Thyroid gland (tissue), 4 donors: Measurements from ENCODE around the gene XRCC4. TPM values are rescaled to one million over a fixed set of nuclear protein-coding genes. Genes with fewer than 3 reads are reported as not detected.

Source experiments
- DNase-seq, 2 donors: peaks; one replicate each; pipeline ENCODE4 v3.0.0-alpha.2; 2019
- H3K27ac ChIP-seq, 3 donors: fragments of 200-600 bp; sonication (generic); 1 replicate in 2 of 3; 2 replicates in 1 of 3; pipeline ENCODE4 v1.5.1; 2016 to 2019; ENCODE audit warnings: mild to moderate bottlenecking in 1 of 3, moderate library complexity in 1 of 3
- H3K27me3 ChIP-seq: fragments of 200-600 bp; sonication (generic); one replicate; pipeline ENCODE4 v1.5.1; 2019
- H3K36me3 ChIP-seq, 2 donors: fragments of 200-600 bp; sonication (generic); one replicate each; pipeline ENCODE4 v1.5.1; 2016 to 2019
- H3K4me1 ChIP-seq, 2 donors: fragments of 200-600 bp; sonication (generic); one replicate each; pipeline ENCODE4 v1.5.1; 2017 to 2019
- H3K4me3 ChIP-seq, 3 donors: fragments of 200-600 bp; sonication (generic); replicated peaks in 1 of 3; 1 replicate in 2 of 3; 2 replicates in 1 of 3; pipeline ENCODE4 v1.5.1; 2016; ENCODE audit warnings: mild to moderate bottlenecking in 1 of 3
- H3K9me3 ChIP-seq: fragments of 200-600 bp; sonication (generic); one replicate; pipeline ENCODE4 v1.5.1; 2017
- CTCF ChIP-seq, 6 experiments: fragments of 200-600 bp in 3 of 6; fragments of 450-650 bp in 3 of 6; sonication (generic) in 3 of 6; IDR thresholded peaks; one replicate each; pipeline ENCODE4 v1.5.1; 2016 to 2019; ENCODE audit warnings: antibody characterized with exemption in 6 of 6, mild to moderate bottlenecking in 2 of 6, inconsistent platforms in 1 of 6, moderate library complexity in 1 of 6
- POLR2A ChIP-seq, 2 donors: fragments of 450-650 bp; IDR thresholded peaks; one replicate each; pipeline ENCODE4 v1.6.1; 2017; ENCODE audit warnings: antibody characterized with exemption in 2 of 2, mild to moderate bottlenecking in 2 of 2, moderate library complexity in 1 of 2
- WGBS, 2 donors: methylation state at CpG; one replicate each; pipeline ENCODE4 v1.1.5; 2017; 5-methylcytosine and 5-hydroxymethylcytosine counted together
- intact Hi-C: fragments of 100-400 bp; cut with DNase I; formaldehyde crosslinking; loops from one replicate; pipeline ENCODE4 v1.15.1; 2023
- total RNA-seq, 4 donors: library from RNA; depleted of rRNA; stranded (reverse); fragments of >200 nt; gene quantifications; one replicate each; pipeline ENCODE4 v1.2.3, GENCODE V29; 2016

Gene XRCC4
- total RNA-seq, 4 donors from 2014 or later: 6.7 to 11.6 (median 9.1) TPM

GRCh38 chr5:83167538-83167937, 90.2 kb downstream of the XRCC4 start:
- intact Hi-C loops: no loop called here
- Histone ChIP-seq H3K36me3 (no peaks in the 10 kb centered on the region), H3K9me3 (no peaks in the 10 kb centered on the region), H3K27me3 (no peaks in the 10 kb centered on the region), H3K4me3 (no peak overlapping the region), H3K4me1 (no peaks in the 10 kb centered on the region), H3K27ac (no peak overlapping the region)
- TF ChIP-seq POLR2A (IDR thresholded peaks at IDR 0.05): no peak
- no peak for TF ChIP-seq CTCF (IDR thresholded peaks at IDR 0.05)
- DNase-seq: no peak

GRCh38 chr5:83169571-83170337, 92.4 kb downstream of the XRCC4 start:
- Histone ChIP-seq H3K36me3 (no peaks in the 10 kb centered on the region), H3K4me1 (no peaks in the 10 kb centered on the region), H3K9me3 (no peaks in the 10 kb centered on the region), H3K27ac (no peak overlapping the region), H3K4me3 (no peak overlapping the region), H3K27me3 (no peaks in the 10 kb centered on the region)
- intact Hi-C loops: no loop called here
- TF ChIP-seq CTCF (IDR thresholded peaks at IDR 0.05) (no peak), POLR2A (IDR thresholded peaks at IDR 0.05) (no peak)
- 88 to 90% methylated on average over 2 of the region's 2 CpGs for WGBS, 2 donors
- no peak for DNase-seq

DNA sequence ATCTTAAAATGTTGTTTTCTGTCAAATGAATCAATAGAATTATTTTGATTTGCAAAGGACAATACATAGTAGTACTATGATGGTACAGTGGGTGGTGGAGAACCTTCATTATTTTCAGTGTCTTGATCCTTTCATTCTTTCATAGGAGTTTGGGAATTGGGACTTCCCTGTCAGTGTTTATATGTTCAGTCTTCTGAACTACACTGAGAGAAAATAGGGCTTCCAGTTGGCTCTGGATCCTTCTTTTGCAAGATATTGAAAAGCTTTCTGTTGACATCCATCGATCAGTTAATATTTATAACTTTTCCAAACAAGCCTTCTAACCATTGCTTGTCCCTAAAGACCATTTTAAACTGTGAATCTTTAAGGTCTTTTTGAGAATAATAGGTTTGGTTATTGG, 94.7 kb downstream of the XRCC4 start:
- no peak overlapping the region for H3K4me3 ChIP-seq
- no peak for TF ChIP-seq CTCF (IDR thresholded peaks at IDR 0.05)
- no peak for TF ChIP-seq POLR2A (IDR thresholded peaks at IDR 0.05)
- no peaks in the 10 kb centered on the region for H3K36me3 ChIP-seq
- H3K4me1 ChIP-seq: no peaks in the 10 kb centered on the region
- H3K27ac ChIP-seq: no peak overlapping the region
- intact Hi-C loops: no loop called here
- H3K9me3 ChIP-seq: no peaks in the 10 kb centered on the region
- no peaks in the 10 kb centered on the region for H3K27me3 ChIP-seq
- no peak for DNase-seq
- WGBS, 2 donors: 89 to 98% methylated on average over 1 of the region's 1 CpG

GRCh38 chr5:83172655-83173054, 95.3 kb downstream of the XRCC4 start:
- no peak for DNase-seq
- no peaks in the 10 kb centered on the region for H3K4me1 ChIP-seq
- H3K27ac ChIP-seq: no peak overlapping the region
- no peaks in the 10 kb centered on the region for H3K36me3 ChIP-seq
- H3K4me3 ChIP-seq: no peak overlapping the region
- TF ChIP-seq POLR2A (IDR thresholded peaks at IDR 0.05): no peak
- TF ChIP-seq CTCF (IDR thresholded peaks at IDR 0.05): no peak
- H3K9me3 ChIP-seq: no peaks in the 10 kb centered on the region
- intact Hi-C loops: no loop called here
- H3K27me3 ChIP-seq: no peaks in the 10 kb centered on the region

- 93 to 96% methylated on average over 2 of the region's 2 CpGs for WGBS, 2 donors
- Histone ChIP-seq H3K27ac (no peak overlapping the region), H3K9me3 (no peaks in the 10 kb centered on the region), H3K36me3 (no peaks in the 10 kb centered on the region), H3K27me3 (no peaks in the 10 kb centered on the region), H3K4me1 (no peaks in the 10 kb centered on the region), H3K4me3 (no peak overlapping the region)
- no peak for DNase-seq
- intact Hi-C loops: no loop called here
- TF ChIP-seq POLR2A (IDR thresholded peaks at IDR 0.05) (no peak), CTCF (IDR thresholded peaks at IDR 0.05) (no peak)
These were observed 96.5 kb downstream of the XRCC4 start for GRCh38 chr5:83173826-83174225.
